Left cardiac atrium (tissue), 4 donors: Measurements from ENCODE around the gene ZNF784. TPM values are rescaled to one million over a fixed set of nuclear protein-coding genes. Genes with fewer than 3 reads are reported as not detected.

Source experiments
- ATAC-seq, 2 donors: fragments of 200-7000 bp; cut with Tn5 transposase; one replicate each; pipeline ENCODE4 v1.9.1; 2020; ENCODE audit warnings: mild to moderate bottlenecking in 2 of 2, moderate library complexity in 2 of 2
- DNase-seq: peaks from one replicate; pipeline ENCODE4 v3.0.0-alpha.2; 2020
- intact Hi-C, 2 donors: fragments of 100-400 bp; cut with DNase I; formaldehyde crosslinking; loops; one replicate each; pipeline versions ENCODE4 v1.14.1 to v1.15.1; 2022 to 2023
- total RNA-seq, 2 donors: library from RNA; stranded (reverse); fragmentation: NEBNext Ultra II Directional; extraction: Animal tissue kit (Norgen Biotek cat#: 25700); gene quantifications; one replicate each; pipeline ENCODE4 v1.2.1, GENCODE V29; 2021
- donor health status: DM: no; HTN: yes; CAD: no.
- donor health status: DM: no; HTN: yes; CAD: no; lungs with severe emphysema.
- donor health status: DM: yes; HTN: yes; CAD: no.
- donor health status: Dilated cardiomyopathy.

The ZNF784 gene
- total RNA-seq, 2 donors from 2014 or later: 11.1 to 11.7 TPM

- intact Hi-C loops: no loop called here
- ATAC-seq: no peak
These were observed 2.0 kb upstream of the ZNF784 start for GRCh38 chr19:55626350-55626749.

DNA sequence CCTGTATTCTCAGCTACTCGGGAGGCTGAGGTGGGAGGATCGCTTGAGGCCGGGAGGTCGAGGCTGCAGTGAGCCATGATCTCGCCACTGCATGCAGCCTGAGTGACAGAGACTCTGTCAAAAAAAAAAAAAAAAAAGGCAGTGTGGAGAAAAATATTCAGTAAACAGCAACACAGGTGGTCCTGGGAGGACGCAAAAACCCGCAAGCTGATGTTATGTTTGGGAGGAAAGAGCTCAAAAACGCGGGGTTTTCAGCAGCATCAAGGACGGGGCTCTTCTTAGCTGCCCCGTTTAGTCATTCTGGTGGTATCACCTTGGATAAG is 599 bp upstream of the ZNF784 start:
- intact Hi-C loops: no loop called here
- no peak for DNase-seq
- no peak for ATAC-seq

More at GRCh38 chr19:55626350-55626749, 2.0 kb upstream of the ZNF784 start:
- DNase-seq: no peak

DNA sequence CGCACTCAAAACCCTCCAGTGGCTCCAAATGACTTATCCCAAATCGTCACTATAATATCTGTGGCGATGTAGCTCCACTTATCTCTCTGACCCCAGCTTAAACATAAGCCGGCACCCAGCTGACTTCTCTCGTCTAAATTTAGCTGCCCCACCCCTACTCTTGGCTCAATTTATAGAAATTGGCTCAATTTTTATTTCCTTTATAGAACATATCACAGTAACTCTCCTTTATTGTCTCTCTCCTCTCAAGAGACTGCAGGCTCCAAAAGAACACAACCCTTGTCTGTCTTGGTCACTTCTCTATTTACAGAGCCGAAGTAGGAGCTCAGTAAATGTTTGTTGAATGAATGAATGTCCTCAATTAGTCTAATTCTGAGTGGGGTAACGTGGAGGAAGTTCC is 805 bp downstream of the ZNF784 start:
- intact Hi-C loops: no loop called here
- DNase-seq (no peak), ATAC-seq (no peak)

- no peak for DNase-seq
- no peak for ATAC-seq
- intact Hi-C loops: no loop called here
These were observed 1.2 kb downstream of the ZNF784 start for GRCh38 chr19:55623130-55623529.

GRCh38 chr19:55622242-55622969 is 2.0 kb downstream of the ZNF784 start:
- intact Hi-C loops: no loop called here
- DNase-seq: no peak
- ATAC-seq: no peak

DNA sequence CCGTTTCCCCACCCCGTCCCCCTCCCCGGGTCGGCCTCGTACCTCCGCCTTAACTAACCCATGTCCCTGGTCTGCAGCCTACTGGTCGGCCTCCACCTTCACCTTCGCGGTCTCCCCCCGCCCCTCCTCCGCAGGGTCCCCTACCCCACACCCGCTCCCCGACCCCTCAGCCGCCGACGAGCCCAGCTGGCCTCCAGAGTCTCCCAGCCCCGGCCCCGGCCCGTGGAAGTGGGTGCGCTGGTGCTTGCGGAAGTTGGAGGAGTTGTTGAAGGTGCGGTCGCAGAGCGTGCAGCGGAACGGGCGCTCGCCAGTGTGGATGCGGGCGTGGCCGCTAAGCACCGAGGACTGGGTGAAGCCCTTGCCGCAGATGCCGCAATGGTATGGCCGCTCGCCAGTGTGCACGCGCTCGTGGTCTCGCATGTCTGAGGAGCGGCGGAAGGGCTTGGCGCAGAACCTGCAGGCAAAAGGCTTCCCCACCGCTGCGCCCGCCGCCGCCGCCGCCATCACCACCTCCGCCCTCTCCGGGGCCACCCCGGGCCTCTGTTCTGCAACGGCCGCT is 2.6 kb downstream of the ZNF784 start:
- no peak for DNase-seq
- intact Hi-C loops: no loop called here
- ATAC-seq: no peak

- intact Hi-C loops: no loop called here
- no peak for ATAC-seq
These were observed 3.1 kb downstream of the ZNF784 start for GRCh38 chr19:55621205-55621672.

GRCh38 chr19:55620410-55621204 is 3.8 kb downstream of the ZNF784 start:
- no peak for DNase-seq
- intact Hi-C loops: no loop called here

More at GRCh38 chr19:55621205-55621672, 3.1 kb downstream of the ZNF784 start:
- no peak for DNase-seq

GRCh38 chr19:55619286-55619685 is 5.1 kb downstream of the ZNF784 start:
- no peak for ATAC-seq
- no peak for DNase-seq
- intact Hi-C loops: no loop called here

More at GRCh38 chr19:55620410-55621204, 3.8 kb downstream of the ZNF784 start:
- ATAC-seq: no peak

GRCh38 chr19:55618426-55618825 is 5.9 kb downstream of the ZNF784 start:
- no peak for DNase-seq
- no peak for ATAC-seq
- intact Hi-C loops: no loop called here

DNA sequence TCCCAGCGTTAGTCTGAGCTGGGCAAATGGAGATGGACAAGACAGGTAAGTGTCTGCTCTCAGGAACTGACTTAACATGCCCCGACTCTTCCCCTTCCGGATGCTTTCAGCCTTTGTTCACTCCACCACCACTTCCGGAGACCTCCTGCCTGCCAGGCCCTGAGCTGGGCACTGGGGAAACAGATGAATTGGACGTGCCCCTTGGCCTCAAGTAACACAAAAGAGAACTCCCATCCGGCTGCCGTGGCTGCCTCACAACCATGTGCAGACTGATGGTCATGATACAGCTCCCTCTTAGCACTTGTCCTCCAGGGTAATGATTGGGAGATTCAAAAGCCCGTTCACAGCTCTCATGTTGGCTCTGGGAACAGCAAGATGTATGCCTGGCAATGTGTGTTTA is 6.9 kb downstream of the ZNF784 start:
- ATAC-seq: no peak
- no peak for DNase-seq
- intact Hi-C loops: no loop called here

DNA sequence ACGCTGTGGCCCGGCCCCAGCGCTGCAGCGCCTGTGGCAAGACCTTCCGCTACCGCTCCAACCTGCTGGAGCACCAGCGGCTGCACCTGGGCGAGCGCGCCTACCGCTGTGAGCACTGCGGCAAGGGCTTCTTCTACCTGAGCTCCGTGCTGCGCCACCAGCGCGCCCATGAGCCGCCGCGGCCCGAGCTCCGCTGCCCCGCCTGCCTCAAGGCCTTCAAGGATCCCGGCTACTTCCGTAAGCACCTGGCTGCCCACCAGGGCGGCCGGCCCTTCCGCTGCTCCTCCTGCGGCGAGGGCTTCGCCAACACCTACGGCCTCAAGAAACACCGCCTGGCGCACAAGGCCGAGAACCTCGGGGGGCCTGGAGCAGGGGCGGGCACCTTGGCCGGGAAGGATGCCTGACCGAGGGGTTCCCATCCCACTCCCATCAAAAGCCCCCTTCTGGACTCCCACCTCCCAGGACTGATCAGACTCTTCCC is 7.9 kb downstream of the ZNF784 start:
- intact Hi-C loops: no loop called here
- DNase-seq (no peak), ATAC-seq (no peak)

GRCh38 chr19:55615543-55616394 is 8.6 kb downstream of the ZNF784 start:
- intact Hi-C loops: no loop called here
- ATAC-seq (no peak), DNase-seq (no peak)

GRCh38 chr19:55614711-55615542 is 9.4 kb downstream of the ZNF784 start:
- ATAC-seq (no peak), DNase-seq (no peak)
- intact Hi-C loops: no loop called here

- intact Hi-C loops: no loop called here
- no peak for DNase-seq
- ATAC-seq: no peak
These were observed 10.2 kb downstream of the ZNF784 start for GRCh38 chr19:55613930-55614710.

GRCh38 chr19:55613396-55613795 is 11.0 kb downstream of the ZNF784 start:
- intact Hi-C loops: no loop called here
- ATAC-seq (no peak), DNase-seq (no peak)

- intact Hi-C loops: no loop called here
- DNase-seq (no peak), ATAC-seq (no peak)
These were observed 12.3 kb downstream of the ZNF784 start for GRCh38 chr19:55611983-55612645.
